Fibroblast of skin of left quadriceps (primary cell): ENCODE data around the gene PRR29.

ENCODE experiments used
- DNase-seq, 2 experiments: peaks; one replicate each; pipeline ENCODE4 v3.0.0-alpha.2; 2013; ENCODE audit warnings: low read depth in 2 of 2

PRR29 gene

DNA sequence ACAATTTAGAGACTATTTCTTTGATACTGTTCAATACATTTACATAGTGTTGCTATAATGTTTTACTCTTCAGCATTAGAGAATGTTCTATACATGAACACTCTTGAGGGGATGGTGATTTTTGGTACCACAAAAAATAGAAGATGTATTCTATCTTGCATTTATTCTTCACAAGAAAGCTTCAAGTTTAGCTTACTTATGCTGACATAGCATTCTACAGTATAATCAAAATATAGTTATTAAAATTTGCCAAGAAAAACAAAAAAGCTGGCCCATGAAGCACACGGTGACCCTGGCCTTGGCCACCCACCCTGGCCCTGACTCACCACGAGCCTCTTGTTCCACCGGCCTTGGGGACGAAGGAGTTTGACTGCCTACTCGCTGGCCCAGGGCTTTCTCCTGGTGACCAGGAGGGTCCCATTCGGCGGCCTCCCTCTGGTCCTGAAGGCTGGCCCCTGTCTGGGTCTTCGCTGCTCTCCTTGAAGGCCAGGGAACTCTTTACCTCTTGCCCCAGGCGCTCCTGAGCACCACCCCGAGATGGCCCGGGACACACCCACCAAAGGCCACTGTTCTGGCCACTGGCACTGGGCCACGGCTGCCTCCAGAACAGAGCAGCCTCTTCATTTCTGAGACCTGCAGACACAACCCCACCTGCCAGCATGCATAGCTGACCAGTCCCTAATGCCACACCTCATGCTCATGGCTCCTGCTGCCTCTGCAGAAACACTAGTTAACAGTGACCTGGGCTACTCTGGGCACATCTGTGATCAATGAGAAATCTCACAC lies 44.7 kb downstream of the PRR29 start:
- no peak for DNase-seq

DNA sequence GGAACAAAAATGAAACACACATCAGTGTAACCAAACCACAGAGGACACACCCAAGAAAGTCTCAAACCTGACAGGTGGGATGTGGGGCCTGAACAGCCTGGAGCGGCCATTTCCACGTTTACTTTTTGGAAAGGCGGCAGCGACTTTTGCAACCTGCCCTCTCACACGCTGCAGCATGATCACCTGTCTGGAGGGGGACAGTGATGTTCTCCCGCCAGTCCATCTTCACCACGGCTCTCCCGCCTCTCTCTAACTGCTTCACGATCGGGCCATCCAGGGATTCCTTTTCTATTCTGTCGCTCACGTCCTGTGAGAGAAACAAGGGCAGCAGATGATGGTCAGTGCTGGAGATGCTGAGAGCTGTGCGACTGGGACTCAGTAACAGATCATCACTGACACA lies 47.0 kb downstream of the PRR29 start:
- DNase-seq = no peak

DNA sequence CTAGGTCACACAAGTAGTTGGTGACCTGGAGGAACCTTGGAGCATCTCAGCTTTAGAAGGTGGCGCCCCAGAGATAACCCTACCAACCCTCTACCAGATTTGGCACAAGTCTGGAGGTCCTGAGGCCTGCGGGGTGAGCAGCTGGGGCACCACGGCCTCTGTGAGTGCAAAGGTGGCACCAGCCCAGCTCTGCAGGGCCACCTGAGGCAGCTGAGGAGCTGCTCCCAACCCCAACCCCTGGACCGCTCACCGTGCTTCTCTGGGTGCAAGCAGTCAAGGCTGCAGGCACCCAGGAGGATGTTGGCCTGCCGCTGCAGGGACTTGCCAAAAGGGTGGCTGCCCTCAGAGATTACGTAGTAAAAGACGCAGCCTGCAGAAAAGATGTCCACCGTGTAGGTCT lies 50.7 kb downstream of the PRR29 start:
- DNase-seq = no peak

DNA sequence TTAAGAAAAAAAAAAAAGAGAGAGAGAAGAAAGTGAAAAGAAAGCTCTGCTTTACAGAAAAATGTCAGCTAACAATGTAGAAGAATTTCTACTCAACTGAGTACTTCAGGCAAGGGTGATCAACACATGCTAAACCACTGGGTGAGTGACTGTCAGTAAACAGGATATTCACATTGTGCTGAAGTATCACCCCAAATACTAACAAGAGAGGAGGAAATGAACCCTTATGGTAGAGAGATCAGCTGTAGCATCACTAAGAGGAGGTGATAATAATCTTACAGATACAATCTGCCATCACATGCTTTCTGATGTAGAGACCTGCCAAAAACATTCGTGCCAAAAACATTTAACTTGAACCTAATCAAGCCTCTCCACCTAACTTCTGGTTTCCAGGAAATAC lies 53.0 kb downstream of the PRR29 start:
- DNase-seq = no peak

DNA sequence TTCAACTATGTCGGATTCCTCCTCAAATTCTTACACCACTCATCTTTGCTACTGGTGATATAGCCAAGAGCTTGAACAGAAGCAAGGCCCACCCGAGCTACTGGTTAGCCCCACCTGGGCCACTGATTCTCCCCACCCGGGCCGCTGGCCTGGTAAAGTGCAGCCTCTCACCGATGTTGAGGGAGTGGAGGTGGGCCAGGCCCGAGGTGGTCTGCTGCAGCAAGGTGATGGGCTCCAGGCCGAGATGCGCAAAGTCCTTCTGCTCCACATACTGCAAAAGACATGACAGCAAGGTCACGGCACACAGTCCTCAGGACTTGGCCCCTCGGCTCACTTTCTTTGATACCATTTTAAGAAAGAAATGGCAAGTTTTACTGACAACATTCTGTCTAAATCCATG lies 55.0 kb downstream of the PRR29 start:
- DNase-seq = no peak
